ENCODE results near the gene LRRC23.

DNA sequence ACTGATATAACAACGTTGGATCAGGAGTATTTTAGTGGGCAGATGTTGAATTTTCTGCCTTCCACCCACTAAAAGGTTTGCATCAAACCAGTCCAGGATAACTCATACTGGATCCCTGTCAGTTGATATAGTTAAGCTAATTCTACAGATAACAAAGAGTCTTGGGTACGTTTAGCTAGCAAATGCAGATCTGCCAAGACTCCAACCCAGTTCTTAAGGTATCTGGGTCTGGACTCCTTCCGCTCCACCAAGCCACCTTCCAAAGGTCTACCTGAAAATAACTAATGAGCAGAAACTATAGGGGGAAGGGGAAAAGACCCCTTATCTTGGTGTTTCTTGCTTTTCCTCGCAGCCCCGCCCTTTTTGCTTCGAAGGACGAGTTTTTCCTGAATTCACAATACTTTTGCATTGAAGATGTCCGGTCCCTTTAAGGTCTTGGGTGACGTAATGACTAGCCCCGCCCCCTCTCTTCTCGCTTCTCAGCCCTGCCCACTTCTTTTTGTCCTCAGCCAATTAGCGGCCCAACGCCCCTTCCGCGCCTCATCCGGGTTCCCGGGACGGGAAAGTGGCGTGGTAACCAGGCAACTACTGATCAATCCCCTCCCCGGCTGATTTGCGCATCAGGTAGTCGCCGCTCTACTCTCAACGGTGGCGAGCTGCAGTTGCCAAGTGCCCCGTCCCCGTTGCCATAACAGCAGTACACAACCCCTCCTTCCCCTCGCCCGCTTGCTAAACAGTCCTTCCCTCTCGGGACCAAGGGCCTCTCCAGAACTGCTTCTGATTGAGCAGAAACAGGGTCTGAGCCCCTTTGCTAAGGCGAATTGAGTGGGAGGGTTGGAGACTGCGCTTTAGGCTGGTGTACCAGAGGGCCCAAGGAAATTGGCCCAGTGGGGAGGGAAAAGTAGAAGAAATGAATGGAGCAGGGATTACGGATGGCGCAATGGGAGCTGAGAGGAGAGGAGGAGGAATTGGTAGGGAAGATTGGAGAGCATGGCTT lies at the start of gene LRRC23:
- TF ChIP-seq CTCF (IDR thresholded peaks at IDR 0.05): no peak
- peak; percentile 51 to 53 for TF ChIP-seq POLR2A (IDR thresholded peaks at IDR 0.05)

Measured in sigmoid colon (tissue), 3 donors.